Neural crest cell (in vitro differentiated cells): ENCODE measurements around the gene SPINT1. TPM values are rescaled to one million over a fixed set of nuclear protein-coding genes. Genes with fewer than 3 reads are reported as not detected.

Experiments used
- DNase-seq: peaks from one replicate; pipeline ENCODE4 v3.0.0; 2021; ENCODE audit warnings: low read depth, mixed read lengths, low spot score
- H3K27ac Mint-ChIP-seq: one replicate; pipeline ENCODE4 v1.8.0; 2021; ENCODE audit warnings: mild to moderate bottlenecking, mixed read lengths; ENCODE audit not compliant: unreplicated experiment
- H3K27me3 Mint-ChIP-seq: 2 replicates; pipeline ENCODE4 v1.8.0; 2021; ENCODE audit warnings: low read depth, mild to moderate bottlenecking, mixed read lengths
- H3K36me3 Mint-ChIP-seq: 2 replicates; pipeline ENCODE4 v1.8.0; 2021; ENCODE audit warnings: low read depth, mild to moderate bottlenecking, mixed read lengths
- H3K4me1 Mint-ChIP-seq: 2 replicates; pipeline ENCODE4 v1.8.0; 2021; ENCODE audit warnings: mixed read lengths
- H3K4me3 Mint-ChIP-seq: one replicate; pipeline ENCODE4 v1.8.0; 2021; ENCODE audit warnings: mild to moderate bottlenecking, mixed read lengths
- H3K9me3 Mint-ChIP-seq: 2 replicates; pipeline ENCODE4 v1.8.0; 2021; ENCODE audit warnings: mixed read lengths
- CTCF ChIP-seq: fragments of 200-600 bp; sonication (generic); conservative IDR thresholded peaks from 2 replicates; pipeline ENCODE4 v1.5.0; 2021; ENCODE audit warnings: antibody characterized with exemption, mild to moderate bottlenecking
- total RNA-seq: library from RNA; stranded (reverse); gene quantifications from 2 replicates; pipeline ENCODE4 v1.2.1, GENCODE V29; 2021

Gene SPINT1
- total RNA-seq, 1 donor from 2014 or later: 1.0 TPM

- Mint-ChIP-seq H3K36me3 (peaks cover 10% of the 10 kb centered on the region), H3K9me3 (no peaks in the 10 kb centered on the region), H3K4me1 (peaks cover 31% of the 10 kb centered on the region), H3K4me3 (peak overlapping the region; percentile 100), H3K27ac (peak overlapping the region; percentile 99), H3K27me3 (peaks cover 5% of the 10 kb centered on the region)
- peak; percentile 69 for TF ChIP-seq CTCF
- DNase-seq: peak; percentile 56
Observed at GRCh38 chr15:40894681-40895448, 51.0 kb downstream of the SPINT1 start.

GRCh38 chr15:40899536-40900207, 55.8 kb downstream of the SPINT1 start:
- Mint-ChIP-seq H3K4me3 (no peak overlapping the region), H3K4me1 (peaks cover 21% of the 10 kb centered on the region), H3K9me3 (no peaks in the 10 kb centered on the region), H3K27ac (no peak overlapping the region), H3K27me3 (no peaks in the 10 kb centered on the region), H3K36me3 (peaks cover 10% of the 10 kb centered on the region)
- TF ChIP-seq CTCF: no peak
- DNase-seq: no peak

- Mint-ChIP-seq H3K27ac (no peak overlapping the region), H3K4me1 (peaks cover 14% of the 10 kb centered on the region), H3K4me3 (no peak overlapping the region), H3K9me3 (no peaks in the 10 kb centered on the region), H3K27me3 (no peaks in the 10 kb centered on the region), H3K36me3 (peaks cover 7% of the 10 kb centered on the region)
- DNase-seq: no peak
- no peak for TF ChIP-seq CTCF
Observed at GRCh38 chr15:40900256-40901052, 56.6 kb downstream of the SPINT1 start.

GRCh38 chr15:40901053-40901443, 57.2 kb downstream of the SPINT1 start:
- no peak overlapping the region for H3K27ac Mint-ChIP-seq
- H3K4me1 Mint-ChIP-seq: peaks cover 12% of the 10 kb centered on the region
- no peak overlapping the region for H3K4me3 Mint-ChIP-seq
- no peaks in the 10 kb centered on the region for H3K9me3 Mint-ChIP-seq
- H3K36me3 Mint-ChIP-seq: peaks cover 7% of the 10 kb centered on the region
- no peak for TF ChIP-seq CTCF
- no peaks in the 10 kb centered on the region for H3K27me3 Mint-ChIP-seq
- no peak for DNase-seq
